HepG2 (cell line): ENCODE data around the gene MAP3K2. TPM values are rescaled to one million over a fixed set of nuclear protein-coding genes. Genes with fewer than 3 reads are reported as not detected.
A peak's percentile ranks its signal among the peaks of the same experiment; 100 is the strongest.

Source experiments
- CEBPB ChIP-seq: IDR thresholded peaks from 2 replicates; pipeline ENCODE4 v1.6.1; 2011; ENCODE audit warnings: low read depth, low read length, improper control_type of control experiment, borderline replicate concordance
- CHD2 ChIP-seq: IDR thresholded peaks from 2 replicates; pipeline ENCODE4 v1.6.1; 2011; ENCODE audit warnings: low read depth, low read length, improper control_type of control experiment
- CREB1 ChIP-seq, 2 experiments: fragments of 450-650 bp in 1 of 2; IDR thresholded peaks; 2 replicates each; pipeline ENCODE4 v1.6.1; 2016 to 2017; ENCODE audit warnings: control low read depth in 1 of 2, mild to moderate bottlenecking in 1 of 2, missing compliant biosample characterization in 1 of 2, missing genetic modification characterization in 1 of 2
- FLYWCH1 ChIP-seq: sonication (generic); formaldehyde crosslinking; IDR thresholded peaks from 2 replicates; pipeline ENCODE4 v1.8.1; 2023; ENCODE audit warnings: mild to moderate bottlenecking, missing genetic modification reagents
- FOXO1 ChIP-seq: sonication (generic); formaldehyde crosslinking; IDR thresholded peaks from 2 replicates; pipeline ENCODE4 v1.4.0; 2020; ENCODE audit warnings: missing genetic modification reagents
- FUBP1 ChIP-seq: sonication (generic); formaldehyde crosslinking; IDR thresholded peaks from 2 replicates; pipeline ENCODE4 v1.5.1; 2020; ENCODE audit warnings: missing genetic modification reagents, mild to moderate bottlenecking, borderline replicate concordance
- IRF9 ChIP-seq: sonication (generic); formaldehyde crosslinking; IDR thresholded peaks from 2 replicates; pipeline ENCODE4 v1.8.0; 2022; ENCODE audit warnings: missing genetic modification reagents, mild to moderate bottlenecking, borderline replicate concordance
- KDM3A ChIP-seq: IDR thresholded peaks from 2 replicates; pipeline ENCODE4 v1.6.1; 2018; ENCODE audit warnings: low read depth, missing compliant biosample characterization
- KDM5A ChIP-seq: fragments of 200-600 bp; sonication (generic); IDR thresholded peaks from 2 replicates; pipeline ENCODE4 v1.7.0; 2018; ENCODE audit warnings: antibody characterized with exemption, mild to moderate bottlenecking, low read length, borderline replicate concordance
- MAZ ChIP-seq, 2 experiments: sonication (generic) in 1 of 2; formaldehyde crosslinking in 1 of 2; IDR thresholded peaks; 2 replicates each; pipeline versions ENCODE4 v1.5.0 to v1.6.1; 2012 to 2020; ENCODE audit warnings: low read depth in 2 of 2, mild to moderate bottlenecking in 2 of 2, borderline replicate concordance in 1 of 2, improper control_type of control experiment in 1 of 2, low read length in 1 of 2, missing genetic modification reagents in 1 of 2, moderate library complexity in 1 of 2
- MTF2 ChIP-seq: sonication (generic); formaldehyde crosslinking; IDR thresholded peaks from 2 replicates; pipeline ENCODE4 v1.5.0; 2020; ENCODE audit warnings: missing genetic modification reagents, borderline replicate concordance
- NFIC ChIP-seq: IDR thresholded peaks from 2 replicates; pipeline ENCODE4 v1.6.1; 2012; ENCODE audit warnings: mild to moderate bottlenecking, low read length, inconsistent platforms
- NR2F1 ChIP-seq, 2 experiments: fragments of 450-650 bp in 1 of 2; formaldehyde crosslinking in 1 of 2; IDR thresholded peaks; 2 replicates each; pipeline versions ENCODE4 v1.5.0 to v1.6.1; 2016 to 2020; ENCODE audit warnings: mild to moderate bottlenecking in 1 of 2, missing compliant biosample characterization in 1 of 2, missing genetic modification reagents in 1 of 2, moderate library complexity in 1 of 2
- PHB2 ChIP-seq: fragments of 450-650 bp; IDR thresholded peaks from 2 replicates; pipeline ENCODE4 v1.6.1; 2018; ENCODE audit not compliant: partially characterized antibody
- POGK ChIP-seq: sonication (generic); formaldehyde crosslinking; conservative IDR thresholded peaks from 2 replicates; pipeline ENCODE4 v1.8.0; 2022; ENCODE audit warnings: mild to moderate bottlenecking, moderate library complexity, missing genetic modification reagents
- SATB2 ChIP-seq: sonication (generic); formaldehyde crosslinking; IDR thresholded peaks from 2 replicates; pipeline ENCODE4 v1.5.0; 2020; ENCODE audit warnings: missing genetic modification reagents
- SMC3 ChIP-seq: IDR thresholded peaks from 2 replicates; pipeline ENCODE4 v1.6.1; 2011; ENCODE audit warnings: low read length, improper control_type of control experiment
- SNAPC2 ChIP-seq: sonication (generic); formaldehyde crosslinking; IDR thresholded peaks from 2 replicates; pipeline ENCODE4 v1.8.1; 2022; ENCODE audit warnings: mild to moderate bottlenecking, missing genetic modification reagents
- XBP1 ChIP-seq: sonication (generic); formaldehyde crosslinking; IDR thresholded peaks from 2 replicates; pipeline ENCODE4 v1.5.0; 2020; ENCODE audit warnings: missing genetic modification reagents
- YY1 ChIP-seq: IDR thresholded peaks from 2 replicates; pipeline ENCODE4 v1.6.1; 2011; ENCODE audit warnings: low read length, low read depth, moderate library complexity, mild to moderate bottlenecking; ENCODE audit not compliant: insufficient read depth, insufficient replicate concordance
- ZBTB34 ChIP-seq: sonication (generic); formaldehyde crosslinking; IDR thresholded peaks from 2 replicates; pipeline ENCODE4 v1.8.0; 2022; ENCODE audit warnings: mild to moderate bottlenecking, missing genetic modification reagents
- ZNF121 ChIP-seq: sonication (generic); formaldehyde crosslinking; IDR thresholded peaks from 2 replicates; pipeline ENCODE4 v1.5.0; 2020; ENCODE audit warnings: mild to moderate bottlenecking, missing genetic modification reagents
- ZNF672 ChIP-seq: sonication (generic); formaldehyde crosslinking; IDR thresholded peaks from 2 replicates; pipeline ENCODE4 v1.8.1; 2022; ENCODE audit warnings: missing genetic modification reagents
- polyA plus RNA-seq, 8 experiments: library from polyadenylated mRNA; depleted of rRNA in 3 of 8; stranded (reverse) in 7 of 8; unstranded in 1 of 8; fragments of >200 nt; fragmentation: Illumina TruSeq in 4 of 8; extraction: Trizol in 4 of 8; gene quantifications; 2 replicates each; pipeline versions ENCODE4 v1.2.1 to v1.2.3, GENCODE V29; 2011 to 2016; ENCODE audit warnings: low read depth in 4 of 8, missing spikeins in 1 of 8, mixed read lengths in 1 of 8; ENCODE audit not compliant: insufficient read depth in 1 of 8
- total RNA-seq, 5 experiments: library from RNA; depleted of rRNA; stranded (reverse); fragments of >200 nt; fragmentation: Illumina TruSeq; extraction: Trizol; gene quantifications; 2 replicates each; pipeline ENCODE4 v1.2.3, GENCODE V29; 2016; ENCODE audit warnings: low read depth in 1 of 5

MAP3K2 gene
- total and polyA plus RNA-seq, 2 of the 13 experiments (the other 11 are each of a cell fraction or from before 2014, with no cell fraction given): 12.2 to 37.2 TPM

GRCh38 chr2:127293748-127294562, 93.8 kb downstream of the MAP3K2 start, which contains the start of gene ERCC3 (continued):
- TF ChIP-seq FUBP1 (CRISPR knock-in tag): 0 out of 2 replicates have a peak, but pooled peaks have one; percentile 59
- peak; percentile 89; the same call in 1 of the 2 replicates for TF ChIP-seq FLYWCH1
- TF ChIP-seq SNAPC2 (CRISPR knock-in tag): no peak
- TF ChIP-seq KDM3A (CRISPR knock-in tag): peak; percentile 90
- no peak for TF ChIP-seq CEBPB
- TF ChIP-seq SATB2 (CRISPR knock-in tag): no peak
- peak; percentile 94 for TF ChIP-seq KDM5A
- TF ChIP-seq ZNF672 (CRISPR knock-in tag): no peak
- TF ChIP-seq NFIC: no peak
- peak; percentile 50; the same call in 1 of the 2 replicates for TF ChIP-seq ZBTB34 (CRISPR knock-in tag)
- peak; percentile 42; the same call in 1 of the 2 replicates for TF ChIP-seq MAZ (IDR thresholded peaks at IDR 0.05; ENCODE audit: borderline replicate concordance, low read depth, low read length)
- peak; percentile 97 for TF ChIP-seq MAZ (CRISPR knock-in tag; IDR thresholded peaks at IDR 0.05; ENCODE audit: low read depth)
- peak; percentile 74 for TF ChIP-seq FOXO1 (CRISPR knock-in tag)
- no peak for TF ChIP-seq ZNF121 (CRISPR knock-in tag)
- peak; percentile 98 for TF ChIP-seq POGK (CRISPR knock-in tag)
- TF ChIP-seq IRF9 (CRISPR knock-in tag): peak; percentile 99
- no peak for TF ChIP-seq PHB2
- TF ChIP-seq CHD2: no peak
- TF ChIP-seq YY1: peak; percentile 68
- peak; percentile 48; the same call in 1 of the 2 replicates for TF ChIP-seq MTF2 (CRISPR knock-in tag)
- no peak for TF ChIP-seq SMC3
- peak in 1 of 2 experiments; percentile 28; a peak in 2 of 4 replicates for TF ChIP-seq NR2F1 (CRISPR knock-in tag; IDR thresholded peaks at IDR 0.05)
- no peak for TF ChIP-seq XBP1 (CRISPR knock-in tag)
- no peak; the same call in 1 of the 2 replicates for TF ChIP-seq CREB1 (IDR thresholded peaks at IDR 0.05)
- TF ChIP-seq CREB1 (CRISPR knock-in tag; IDR thresholded peaks at IDR 0.05): no peak
